Measurements from ENCODE around the gene CLIP1.
A peak's percentile ranks its signal among the peaks of the same experiment; 100 is the strongest.

GRCh38 chr12:122423258-122424165 is 1.0 kb upstream of the CLIP1 start:
- TF ChIP-seq CTCF (IDR thresholded peaks at IDR 0.05) (no peak), POLR2AphosphoS5 (IDR thresholded peaks at IDR 0.05) (peak in 1 of 4 donors; percentile 42), POLR2A (IDR thresholded peaks at IDR 0.05) (no peak)

Measured in sigmoid colon (tissue), 4 donors.